ENCODE data around the gene LIN28B.

GRCh38 chr6:104955927-104956730 is 778 bp upstream of the LIN28B start:
- TF ChIP-seq, protein P1, sequence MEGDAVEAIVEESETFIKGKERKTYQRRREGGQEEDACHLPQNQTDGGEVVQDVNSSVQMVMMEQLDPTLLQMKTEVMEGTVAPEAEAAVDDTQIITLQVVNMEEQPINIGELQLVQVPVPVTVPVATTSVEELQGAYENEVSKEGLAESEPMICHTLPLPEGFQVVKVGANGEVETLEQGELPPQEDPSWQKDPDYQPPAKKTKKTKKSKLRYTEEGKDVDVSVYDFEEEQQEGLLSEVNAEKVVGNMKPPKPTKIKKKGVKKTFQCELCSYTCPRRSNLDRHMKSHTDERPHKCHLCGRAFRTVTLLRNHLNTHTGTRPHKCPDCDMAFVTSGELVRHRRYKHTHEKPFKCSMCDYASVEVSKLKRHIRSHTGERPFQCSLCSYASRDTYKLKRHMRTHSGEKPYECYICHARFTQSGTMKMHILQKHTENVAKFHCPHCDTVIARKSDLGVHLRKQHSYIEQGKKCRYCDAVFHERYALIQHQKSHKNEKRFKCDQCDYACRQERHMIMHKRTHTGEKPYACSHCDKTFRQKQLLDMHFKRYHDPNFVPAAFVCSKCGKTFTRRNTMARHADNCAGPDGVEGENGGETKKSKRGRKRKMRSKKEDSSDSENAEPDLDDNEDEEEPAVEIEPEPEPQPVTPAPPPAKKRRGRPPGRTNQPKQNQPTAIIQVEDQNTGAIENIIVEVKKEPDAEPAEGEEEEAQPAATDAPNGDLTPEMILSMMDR (conservative IDR thresholded peaks at IDR 0.05; ENCODE audit: low read depth, low read length) = no peak
- no peak for TF ChIP-seq EZH2 (IDR thresholded peaks at IDR 0.05; ENCODE audit: borderline replicate concordance, low read depth, low read length, poor library complexity, severe bottlenecking)
